ENCODE data around the gene ZNF853. TPM values are rescaled to one million over a fixed set of nuclear protein-coding genes. Genes with fewer than 3 reads are reported as not detected.
"Not testable (repeated sequence)": the region's sequence is repeated elsewhere in the genome, so short reads cannot be mapped to it uniquely, and the experiment has no call there.

Gene ZNF853
- total RNA-seq, 1 experiment from 2014 or later: 7.9 TPM

DNA sequence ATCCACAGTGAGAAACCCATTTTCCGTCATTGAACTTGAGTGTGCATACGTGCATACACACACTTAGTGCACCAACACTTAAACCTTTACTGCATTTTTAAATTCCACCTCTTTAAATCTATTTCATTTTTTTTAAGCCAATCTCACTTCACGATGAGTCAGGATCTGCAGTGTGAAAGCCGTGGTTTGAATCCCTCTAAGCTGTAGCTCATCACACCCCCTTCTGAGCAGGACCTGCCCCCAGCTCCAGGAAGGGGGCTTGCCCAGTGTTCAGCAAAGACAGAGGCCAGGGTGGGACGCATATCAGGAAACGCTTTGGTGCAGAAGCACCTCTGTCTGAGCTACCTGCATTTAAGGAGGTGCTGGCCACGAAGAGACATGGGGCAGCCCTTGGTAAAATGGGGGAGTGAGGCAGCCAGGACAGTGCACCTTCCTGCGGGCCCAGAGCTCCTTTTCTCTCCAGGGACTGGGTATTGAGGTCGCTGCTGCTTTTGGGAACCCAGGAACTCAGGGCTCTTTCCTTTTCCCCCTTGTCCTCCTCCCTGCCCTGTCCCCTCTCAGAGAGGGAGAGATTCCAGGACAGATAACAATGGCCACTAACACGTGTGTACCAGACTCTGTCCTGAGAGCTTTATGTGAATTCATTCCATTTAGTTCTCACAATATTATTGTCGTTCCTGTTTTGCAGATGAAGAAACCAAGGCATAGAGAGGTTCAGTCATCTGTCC, 43.4 kb downstream of the ZNF853 start:
- Histone ChIP-seq H3K27me3 (ENCODE audit: insufficient read depth, low read depth) (no peaks in the 10 kb centered on the region; the same call in 1 of the 2 replicates), H4K20me1 (ENCODE audit: insufficient read depth) (0 out of 2 replicates have a peak, but pooled peaks cover 3% of the 10 kb centered on the region), H3K27ac (no peak overlapping the region), H3K9me3 (ENCODE audit: insufficient read depth, low read depth) (no peaks in the 10 kb centered on the region; the same call in 1 of the 2 replicates), H3K4me1 (replicated peaks; ENCODE audit: insufficient read depth) (no peaks in the 10 kb centered on the region), H3K9me2 (ENCODE audit: insufficient read depth) (no peaks in the 10 kb centered on the region), H2AFZ (no peak overlapping the region), H3K36me3 (ENCODE audit: low read depth) (no peaks in the 10 kb centered on the region), H3K4me2 (no peak overlapping the region), H3K79me2 (ENCODE audit: low read depth) (no peaks in the 10 kb centered on the region), H3F3A (ENCODE audit: insufficient read depth, low read depth) (peaks cover 11% of the 10 kb centered on the region; the same call in 1 of the 2 replicates), H3K4me3 (no peak overlapping the region)
- CTCF ChIA-PET: no interaction called here
- no peak for DNase-seq
- BruUV-seq (replicated peaks): no TSS peak
- intact Hi-C loops (cut with micrococcal nuclease; ENCODE audit: unreplicated experiment): no loop called here
- POLR2A ChIA-PET (ENCODE audit: unreplicated experiment): interaction anchor here (0.5 to 0.6 kb wide), 2 partner anchors 45 to 84 kb away, joined by 5 to 10 read pairs; no protein-coding TSS in a partner anchor
- TF ChIP-seq EZH2 (IDR thresholded peaks at IDR 0.05; ENCODE audit: low read depth) (no peak), CTCF (conservative IDR thresholded peaks at IDR 0.05) (no peak)

DNA sequence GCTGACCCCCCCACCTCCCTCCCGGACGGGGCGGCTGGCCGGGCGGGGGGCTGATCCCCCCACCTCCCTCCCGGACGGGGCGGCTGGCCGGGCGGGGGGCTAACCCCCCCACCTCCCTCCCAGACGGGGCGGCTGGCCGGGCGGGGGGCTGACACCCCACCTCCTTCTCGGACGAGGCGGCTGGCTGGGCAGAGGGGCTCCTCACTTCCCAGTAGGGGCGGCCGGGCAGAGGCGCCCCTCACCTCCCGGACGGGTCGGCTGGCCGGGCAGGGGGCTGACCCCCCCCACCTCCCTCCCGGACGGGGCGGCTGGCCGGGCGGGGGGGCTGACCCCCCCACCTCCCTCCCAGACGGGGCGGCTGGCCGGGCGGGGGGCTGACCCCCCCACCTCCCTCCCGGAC, 55.4 kb downstream of the ZNF853 start:
- H3K4me1 ChIP-seq (replicated peaks; ENCODE audit: insufficient read depth); H2AFZ ChIP-seq; intact Hi-C loops (cut with micrococcal nuclease; ENCODE audit: unreplicated experiment); H3K4me2 ChIP-seq; H3K4me3 ChIP-seq; CTCF ChIA-PET; BruUV-seq (replicated peaks); H3K36me3 ChIP-seq (ENCODE audit: low read depth); H3F3A ChIP-seq (ENCODE audit: insufficient read depth, low read depth); POLR2A ChIA-PET (ENCODE audit: unreplicated experiment); H3K27ac ChIP-seq; H4K20me1 ChIP-seq (ENCODE audit: insufficient read depth); H3K9me2 ChIP-seq (ENCODE audit: insufficient read depth); DNase-seq; H3K27me3 ChIP-seq (ENCODE audit: insufficient read depth, low read depth); H3K79me2 ChIP-seq (ENCODE audit: low read depth): not testable (repeated sequence)
- peaks cover 40% of the 10 kb centered on the region for H3K9me3 ChIP-seq (ENCODE audit: insufficient read depth, low read depth)

Other genes starting within 250 kb of the ZNF853 start
- 480 and 482 TPM in 2 replicates for gene RAC1, start 241.1 kb upstream of the ZNF853 start, total RNA-seq (2021)
- 46.7 and 56.4 TPM in 2 replicates for gene DAGLB, start 167.7 kb upstream of the ZNF853 start, total RNA-seq (2021)
- 134 and 217 TPM in 2 replicates for gene KDELR2, start 131.5 kb upstream of the ZNF853 start, total RNA-seq (2021)
- gene GRID2IP, start 64.1 kb upstream of the ZNF853 start, total RNA-seq (2021): 1.3 and 1.7 TPM in 2 replicates
- 96.1 and 123 TPM in 2 replicates for gene ZDHHC4, start 38.2 kb upstream of the ZNF853 start, total RNA-seq (2021)
- gene INTS15, start 25.6 kb upstream of the ZNF853 start, total RNA-seq (2021): 21.4 and 28.7 TPM in 2 replicates
- gene ZNF316, start 21.7 kb downstream of the ZNF853 start, total RNA-seq (2021): 28.4 and 34.8 TPM in 2 replicates
- gene ZNF12, start 91.3 kb downstream of the ZNF853 start, total RNA-seq (2021): 25.2 and 37.5 TPM in 2 replicates
- gene RSPH10B2, start 138.5 kb downstream of the ZNF853 start, total RNA-seq (2021): 0.76 and 2.0 TPM in 2 replicates
- gene CCZ1B, start 210.7 kb downstream of the ZNF853 start, total RNA-seq (2021): 106 and 166 TPM in 2 replicates